ENCODE measurements around the gene NAALADL1. TPM values are rescaled to one million over a fixed set of nuclear protein-coding genes. Genes with fewer than 3 reads are reported as not detected.

NAALADL1 gene
- total and polyA plus RNA-seq, 9 of the 15 experiments (the other 6 are each of a cell fraction or from before 2014, with no cell fraction given): 0.06 to 0.72 (median 0.22) TPM; not detected in 4

- peak; percentile 45; the same call in 1 of the 2 replicates for TF ChIP-seq RAD51 (IDR thresholded peaks at IDR 0.05; ENCODE audit: borderline replicate concordance, low read depth)
- TF ChIP-seq PBX2 (CRISPR knock-in tag; IDR thresholded peaks at IDR 0.05; ENCODE audit: low read depth): no peak
- TF ChIP-seq PBX2 (tag; conservative IDR thresholded peaks at IDR 0.05; ENCODE audit: low read depth): no peak
- TF ChIP-seq SMARCA5 (IDR thresholded peaks at IDR 0.05): 0 out of 2 replicates have a peak, but pooled peaks have one; percentile 58
- TF ChIP-seq BRD9 (IDR thresholded peaks at IDR 0.05; ENCODE audit: low read depth, partially characterized antibody): peak; percentile 27
- no peak for TF ChIP-seq PHF8 (IDR thresholded peaks at IDR 0.05; ENCODE audit: borderline replicate concordance, low read length)
- no peak for TF ChIP-seq ARHGAP35 (IDR thresholded peaks at IDR 0.05; ENCODE audit: partially characterized antibody)
- TF ChIP-seq TRIM25 (IDR thresholded peaks at IDR 0.05; ENCODE audit: borderline replicate concordance): no peak
- no peak for TF ChIP-seq KLF10 (CRISPR knock-in tag; IDR thresholded peaks at IDR 0.05)
- no peak for TF ChIP-seq IRF9 (tag; IDR thresholded peaks at IDR 0.05)
- peak; percentile 32; the same call in 1 of the 2 replicates for TF ChIP-seq ZFX (CRISPR knock-in tag; IDR thresholded peaks at IDR 0.05)
- TF ChIP-seq ZFP36 (IDR thresholded peaks at IDR 0.05; ENCODE audit: low read depth, low read length, partially characterized antibody): no peak
- no peak for TF ChIP-seq PYGO2 (tag; IDR thresholded peaks at IDR 0.05)
- TF ChIP-seq GATAD2B (IDR thresholded peaks at IDR 0.05; ENCODE audit: borderline replicate concordance): no peak
These were observed 2.6 kb upstream of the NAALADL1 start (continued) for GRCh38 chr11:65060913-65061408.

All from K562 (cell line).